Mesenchymal stem cell (in vitro differentiated cells and primary cell): ENCODE data around the gene KLHDC10.

Experiments
- DNase-seq: peaks from one replicate; pipeline ENCODE4 v3.0.0-alpha.2; 2013
- H2AFZ ChIP-seq: one replicate; pipeline ENCODE4 v1.6.1; 2013; ENCODE audit warnings: low read depth, mild to moderate bottlenecking, control low read depth, inconsistent platforms, low read length, moderate library complexity
- H2AK5ac ChIP-seq: 2 replicates; pipeline ENCODE4 v1.6.1; 2013; ENCODE audit warnings: low read length, moderate library complexity, mild to moderate bottlenecking, inconsistent platforms; ENCODE audit not compliant: severe bottlenecking
- H2BK120ac ChIP-seq: one replicate; pipeline ENCODE4 v1.6.1; 2013; ENCODE audit warnings: low read depth, mild to moderate bottlenecking, inconsistent platforms, low read length, moderate library complexity
- H2BK12ac ChIP-seq, 2 experiments: one replicate each; pipeline ENCODE4 v1.6.1; 2013; ENCODE audit warnings: inconsistent platforms in 2 of 2, low read length in 2 of 2, mild to moderate bottlenecking in 2 of 2, moderate library complexity in 2 of 2, control low read depth in 1 of 2
- H2BK15ac ChIP-seq: one replicate; pipeline ENCODE4 v1.6.1; 2013; ENCODE audit warnings: mild to moderate bottlenecking, low read depth, inconsistent platforms; ENCODE audit not compliant: poor library complexity, severe bottlenecking
- H2BK5ac ChIP-seq: 2 replicates; pipeline ENCODE4 v1.6.1; 2013; ENCODE audit warnings: low read depth, mild to moderate bottlenecking, low read length, control low read depth, inconsistent platforms; ENCODE audit not compliant: poor library complexity, severe bottlenecking
- H3K14ac ChIP-seq, 2 experiments: one replicate each; pipeline ENCODE4 v1.6.1; 2013; ENCODE audit warnings: inconsistent platforms in 2 of 2, low read length in 2 of 2, control low read depth in 1 of 2, mild to moderate bottlenecking in 1 of 2, moderate library complexity in 1 of 2
- H3K18ac ChIP-seq, 2 experiments: one replicate each; pipeline ENCODE4 v1.6.1; 2013; ENCODE audit warnings: inconsistent platforms in 2 of 2, low read length in 2 of 2, control low read depth in 1 of 2, low read depth in 1 of 2, mild to moderate bottlenecking in 1 of 2
- H3K23ac ChIP-seq, 2 experiments: one replicate each; pipeline ENCODE4 v1.6.1; 2013; ENCODE audit warnings: inconsistent platforms in 2 of 2, low read length in 2 of 2, mild to moderate bottlenecking in 2 of 2, moderate library complexity in 2 of 2, control low read depth in 1 of 2
- H3K27ac ChIP-seq: 2 replicates; pipeline ENCODE4 v1.5.1; 2013; ENCODE audit warnings: mild to moderate bottlenecking, moderate library complexity, low read length, control low read depth, inconsistent platforms; ENCODE audit not compliant: poor library complexity, severe bottlenecking
- H3K27me3 ChIP-seq, 2 experiments: 2 replicates each; pipeline versions ENCODE4 v1.6.1 to v1.7.0; 2013; ENCODE audit warnings: low read length in 2 of 2, mild to moderate bottlenecking in 2 of 2, moderate library complexity in 2 of 2, control low read depth in 1 of 2, inconsistent platforms in 1 of 2; ENCODE audit not compliant: control insufficient read depth in 1 of 2, insufficient read depth in 1 of 2
- H3K36me3 ChIP-seq, 2 experiments: 2 replicates each; pipeline versions ENCODE4 v1.6.1 to v1.7.0; 2013; ENCODE audit warnings: low read length in 2 of 2, control low read depth in 1 of 2, inconsistent platforms in 1 of 2, low read depth in 1 of 2, mild to moderate bottlenecking in 1 of 2; ENCODE audit not compliant: insufficient read depth in 2 of 2, control insufficient read depth in 1 of 2
- H3K4ac ChIP-seq, 2 experiments: one replicate each; pipeline ENCODE4 v1.6.1; 2013; ENCODE audit warnings: inconsistent platforms in 2 of 2, low read length in 2 of 2, mild to moderate bottlenecking in 2 of 2, moderate library complexity in 2 of 2, control low read depth in 1 of 2, low read depth in 1 of 2
- H3K4me1 ChIP-seq: 2 replicates; pipeline ENCODE4 v1.6.1; 2013; ENCODE audit warnings: low read depth, low read length, control low read depth; ENCODE audit not compliant: control insufficient read depth, insufficient read depth
- H3K4me2 ChIP-seq: 2 replicates; pipeline ENCODE4 v1.6.1; 2013; ENCODE audit warnings: low read length, mild to moderate bottlenecking, inconsistent platforms; ENCODE audit not compliant: poor library complexity, severe bottlenecking
- H3K4me3 ChIP-seq, 2 experiments: 2 replicates each; pipeline versions ENCODE4 v1.5.1 to v1.7.0; 2013; ENCODE audit warnings: low read length in 2 of 2, mild to moderate bottlenecking in 2 of 2, control low read depth in 1 of 2, low read depth in 1 of 2; ENCODE audit not compliant: insufficient read depth in 1 of 2
- H3K79me1 ChIP-seq: replicated peaks from 2 replicates; pipeline ENCODE4 v1.6.1; 2013; ENCODE audit warnings: mild to moderate bottlenecking, control low read depth, low read length, inconsistent platforms; ENCODE audit not compliant: poor library complexity, severe bottlenecking
- H3K9ac ChIP-seq: 2 replicates; pipeline ENCODE4 v1.7.0; 2013; ENCODE audit warnings: mild to moderate bottlenecking, low read length, moderate library complexity
- H3K9me3 ChIP-seq: 2 replicates; pipeline ENCODE4 v1.7.0; 2013; ENCODE audit warnings: mild to moderate bottlenecking, low read length; ENCODE audit not compliant: control insufficient read depth
- H4K8ac ChIP-seq: one replicate; pipeline ENCODE4 v1.6.1; 2013; ENCODE audit warnings: inconsistent platforms, mild to moderate bottlenecking, low read length, moderate library complexity
- H4K91ac ChIP-seq: one replicate; pipeline ENCODE4 v1.6.1; 2013; ENCODE audit warnings: mild to moderate bottlenecking, low read length, inconsistent platforms
- WGBS: methylation state at CpG from one replicate; pipeline ENCODE4 v1.1.7; 2013; ENCODE audit warnings: mixed read lengths; 5-methylcytosine and 5-hydroxymethylcytosine counted together

Gene KLHDC10

GRCh38 chr7:130153211-130153908 is 83.0 kb downstream of the KLHDC10 start:
- Histone ChIP-seq H2BK15ac (peak overlapping the region; percentile 41), H3K14ac (no peak overlapping the region), H2BK120ac (no peak overlapping the region), H3K18ac (no peak overlapping the region), H4K91ac (no peak overlapping the region), H3K27ac (no peak overlapping the region), H3K79me1 (no peaks in the 10 kb centered on the region), H2BK5ac (no peak overlapping the region), H3K9ac (peak overlapping the region; percentile 76), H2AK5ac (no peak overlapping the region), H3K4ac (no peak overlapping the region), H4K8ac (no peak overlapping the region), H2AFZ (no peak overlapping the region), H3K27me3 (no peaks in the 10 kb centered on the region), H3K4me2 (no peak overlapping the region), H3K23ac (no peak overlapping the region), H3K4me1 (peaks cover 19% of the 10 kb centered on the region), H3K9me3 (peaks cover 5% of the 10 kb centered on the region), H2BK12ac (no peak overlapping the region), H3K36me3 (peaks cover 8 to 9% of the 10 kb centered on the region in 2 experiments), H3K4me3 (peak overlapping the region in 1 of 2 experiments; percentile 53)
- 89% methylated on average over 18 of the region's 29 CpGs for WGBS
- no peak for DNase-seq

- H2BK15ac ChIP-seq, result no peak overlapping the region
- peaks cover 5% of the 10 kb centered on the region for H3K9me3 ChIP-seq
- H4K8ac ChIP-seq, result no peak overlapping the region
- WGBS, result 93% methylated on average over 3 of the region's 6 CpGs
- DNase-seq, result no peak
- no peak overlapping the region for H3K18ac ChIP-seq
- no peak overlapping the region for H3K4me2 ChIP-seq
- no peak overlapping the region for H3K14ac ChIP-seq
- no peak overlapping the region for H2BK12ac ChIP-seq
- no peak overlapping the region for H3K23ac ChIP-seq
- no peaks in the 10 kb centered on the region for H3K79me1 ChIP-seq
- H2BK5ac ChIP-seq, result no peak overlapping the region
- no peak overlapping the region for H3K4ac ChIP-seq
- no peak overlapping the region for H3K27ac ChIP-seq
- no peaks in the 10 kb centered on the region for H3K27me3 ChIP-seq
- no peak overlapping the region for H2BK120ac ChIP-seq
- H3K36me3 ChIP-seq, result peaks cover 8 to 9% of the 10 kb centered on the region in 2 experiments
- peaks cover 19% of the 10 kb centered on the region for H3K4me1 ChIP-seq
- H2AFZ ChIP-seq, result no peak overlapping the region
- peak overlapping the region; percentile 11 for H2AK5ac ChIP-seq
- H4K91ac ChIP-seq, result no peak overlapping the region
- no peak overlapping the region for H3K4me3 ChIP-seq
- peak overlapping the region; percentile 76 for H3K9ac ChIP-seq
Measured at GRCh38 chr7:130154131-130154500, 83.8 kb downstream of the KLHDC10 start.

- Histone ChIP-seq H3K14ac (no peak overlapping the region), H4K91ac (no peak overlapping the region), H2BK120ac (no peak overlapping the region), H3K79me1 (no peaks in the 10 kb centered on the region), H3K9ac (no peak overlapping the region), H3K4me1 (peaks cover 16% of the 10 kb centered on the region), H3K18ac (no peak overlapping the region), H3K4ac (no peak overlapping the region), H3K4me2 (no peak overlapping the region), H3K36me3 (peaks cover 7 to 12% of the 10 kb centered on the region in 2 experiments), H3K27ac (no peak overlapping the region), H3K9me3 (peaks cover 5% of the 10 kb centered on the region), H3K4me3 (no peak overlapping the region), H2AFZ (no peak overlapping the region), H3K27me3 (no peaks in the 10 kb centered on the region), H4K8ac (no peak overlapping the region), H2BK15ac (no peak overlapping the region), H2AK5ac (peak overlapping the region; percentile 26), H2BK12ac (no peak overlapping the region), H3K23ac (no peak overlapping the region), H2BK5ac (no peak overlapping the region)
- no peak for DNase-seq
- WGBS, result 91% methylated on average over 31 of the region's 31 CpGs
Measured at GRCh38 chr7:130154501-130155317, 84.4 kb downstream of the KLHDC10 start.

- no peak overlapping the region for H3K27ac ChIP-seq
- no peak overlapping the region for H2AK5ac ChIP-seq
- no peak overlapping the region for H2AFZ ChIP-seq
- H3K9me3 ChIP-seq, result peaks cover 12% of the 10 kb centered on the region
- no peak overlapping the region for H3K4ac ChIP-seq
- H2BK120ac ChIP-seq, result no peak overlapping the region
- WGBS, result 94% methylated on average over 5 of the region's 7 CpGs
- H3K4me1 ChIP-seq, result peaks cover 16% of the 10 kb centered on the region
- H3K79me1 ChIP-seq, result no peaks in the 10 kb centered on the region
- no peak overlapping the region for H3K18ac ChIP-seq
- H2BK15ac ChIP-seq, result no peak overlapping the region
- H2BK12ac ChIP-seq, result no peak overlapping the region
- H3K4me2 ChIP-seq, result no peak overlapping the region
- H3K14ac ChIP-seq, result no peak overlapping the region
- no peak overlapping the region for H3K4me3 ChIP-seq
- H3K23ac ChIP-seq, result no peak overlapping the region
- no peak overlapping the region for H4K8ac ChIP-seq
- no peak overlapping the region for H2BK5ac ChIP-seq
- no peak overlapping the region for H3K9ac ChIP-seq
- no peak overlapping the region for H4K91ac ChIP-seq
- no peak for DNase-seq
- H3K27me3 ChIP-seq, result no peaks in the 10 kb centered on the region
- peaks cover 17 to 26% of the 10 kb centered on the region in 2 experiments for H3K36me3 ChIP-seq
Measured at GRCh38 chr7:130156140-130156539, 85.8 kb downstream of the KLHDC10 start.
